H1 (cell line): ENCODE results near the gene HDAC2. TPM values are rescaled to one million over a fixed set of nuclear protein-coding genes. Genes with fewer than 3 reads are reported as not detected.
A peak's percentile ranks its signal among the peaks of the same experiment; 100 is the strongest.

Source experiments
- CTCF ChIA-PET: fragments of 300-600 bp; sonication (Branson Sonifier 250); formaldehyde crosslinking; loops from one replicate; lab custom pipeline; 2021; ENCODE audit not compliant: partially characterized antibody; lab: Charles Lee
- POLR2A ChIA-PET: fragments of 300-600 bp; sonication (Branson Sonifier 250); formaldehyde crosslinking; loops from one replicate; lab custom pipeline; 2021; ENCODE audit warnings: inconsistent platforms; ENCODE audit not compliant: partially characterized antibody; lab: Charles Lee
- DNase-seq, 2 experiments: peaks; one replicate each; pipeline versions ENCODE4 v3.0.0 to v3.0.0-alpha.2; 2010 to 2022; ENCODE audit warnings: low spot score in 2 of 2, low read depth in 1 of 2, mixed read lengths in 1 of 2
- FAIRE-seq: peaks from 2 replicates; lab custom pipeline; 2011; peaks lifted over from hg19 to GRCh38; lab: Jason Lieb, UNC
- H2AFZ ChIP-seq: 2 replicates; pipeline ENCODE4 v1.8.1; 2012; ENCODE audit warnings: low read length, inconsistent platforms
- H2AK5ac ChIP-seq: 2 replicates; pipeline ENCODE4 v1.6.1; 2013; ENCODE audit warnings: low read depth, low read length
- H2BK120ac ChIP-seq: replicated peaks from 2 replicates; pipeline ENCODE3; 2013; ENCODE audit warnings: low read depth, low read length, inconsistent platforms
- H2BK12ac ChIP-seq: 2 replicates; pipeline ENCODE4 v1.6.1; 2013; ENCODE audit warnings: low read depth, low read length
- H2BK15ac ChIP-seq: 2 replicates; pipeline ENCODE4 v1.6.1; 2013; ENCODE audit warnings: low read length
- H2BK20ac ChIP-seq: 2 replicates; pipeline ENCODE4 v1.6.1; 2013; ENCODE audit warnings: low read length
- H2BK5ac ChIP-seq: 2 replicates; pipeline ENCODE4 v1.6.1; 2013; ENCODE audit warnings: low read depth, low read length
- H3K14ac ChIP-seq: 2 replicates; pipeline ENCODE4 v1.6.1; 2013; ENCODE audit warnings: inconsistent platforms; ENCODE audit not compliant: insufficient read length
- H3K18ac ChIP-seq: 2 replicates; pipeline ENCODE4 v1.6.1; 2013; ENCODE audit warnings: low read length; ENCODE audit errors: extremely low read depth
- H3K23ac ChIP-seq: 2 replicates; pipeline ENCODE4 v1.6.1; 2013; ENCODE audit warnings: inconsistent platforms; ENCODE audit not compliant: insufficient read length
- H3K23me2 ChIP-seq: 2 replicates; pipeline ENCODE4 v1.6.1; 2013; ENCODE audit warnings: low read depth, low read length
- H3K27ac ChIP-seq: 2 replicates; pipeline ENCODE4 v1.6.1; 2011; ENCODE audit warnings: low read depth, low read length, inconsistent platforms
- H3K27me3 ChIP-seq, 4 experiments: replicated peaks in 1 of 4; 1 replicate in 1 of 4; 2 replicates in 3 of 4; pipeline versions ENCODE4 v1.6.1 to v1.8.1; 2011 to 2013; ENCODE audit warnings: low read length in 3 of 4, mild to moderate bottlenecking in 3 of 4, inconsistent platforms in 2 of 4, mixed read lengths in 2 of 4, moderate library complexity in 1 of 4; ENCODE audit not compliant: control insufficient read depth in 3 of 4, insufficient read depth in 3 of 4; ENCODE audit errors: extremely low read depth in 1 of 4
- H3K36me3 ChIP-seq, 4 experiments: 2 replicates each; pipeline versions ENCODE4 v1.6.1 to v1.8.1; 2011 to 2013; ENCODE audit warnings: mild to moderate bottlenecking in 4 of 4, low read length in 3 of 4, moderate library complexity in 2 of 4, control low read depth in 1 of 4, inconsistent platforms in 1 of 4; ENCODE audit not compliant: insufficient read depth in 4 of 4, control insufficient read depth in 2 of 4
- H3K4ac ChIP-seq: replicated peaks from 2 replicates; pipeline ENCODE3; 2013; ENCODE audit warnings: low read length, low read depth, mixed read lengths, inconsistent platforms; ENCODE audit not compliant: insufficient read length
- H3K4me1 ChIP-seq, 4 experiments: replicated peaks in 1 of 4; 1 replicate in 1 of 4; 2 replicates in 3 of 4; pipeline versions ENCODE4 v1.6.1 to v1.8.1; 2011 to 2013; ENCODE audit warnings: low read length in 3 of 4, inconsistent platforms in 2 of 4, mixed read lengths in 1 of 4; ENCODE audit not compliant: insufficient read depth in 4 of 4, control insufficient read depth in 3 of 4
- H3K4me2 ChIP-seq, 2 experiments: 2 replicates each; pipeline versions ENCODE4 v1.6.1 to v1.8.1; 2011 to 2013; ENCODE audit warnings: low read depth in 2 of 2, low read length in 2 of 2, control low read depth in 1 of 2, inconsistent platforms in 1 of 2, mild to moderate bottlenecking in 1 of 2; ENCODE audit not compliant: insufficient read depth in 1 of 2
- H3K4me3 ChIP-seq, 4 experiments: fragments of 200-600, 300-600 bp in 1 of 4; sonication (generic), shearing (Covaris generic), sonication (Bioruptor Twin) in 1 of 4; 2 replicates each; pipeline versions ENCODE4 v1.5.1 to v1.8.1; 2011 to 2016; ENCODE audit warnings: low read length in 4 of 4, low read depth in 3 of 4, control low read depth in 2 of 4, inconsistent platforms in 2 of 4, mild to moderate bottlenecking in 2 of 4, mixed read lengths in 1 of 4, moderate library complexity in 1 of 4; ENCODE audit not compliant: insufficient read depth in 2 of 4; ENCODE audit errors: extremely low read depth in 1 of 4
- H3K56ac ChIP-seq: replicated peaks from 2 replicates; pipeline ENCODE3; 2013; ENCODE audit warnings: low read depth, mild to moderate bottlenecking, mixed read lengths, low read length, inconsistent platforms; ENCODE audit not compliant: insufficient read length
- H3K79me1 ChIP-seq: 2 replicates; pipeline ENCODE4 v1.6.1; 2013; ENCODE audit warnings: low read depth, low read length, control low read depth
- H3K79me2 ChIP-seq, 2 experiments: 2 replicates each; pipeline versions ENCODE4 v1.6.1 to v1.8.1; 2012 to 2013; ENCODE audit warnings: low read length in 2 of 2, mild to moderate bottlenecking in 2 of 2, inconsistent platforms in 1 of 2; ENCODE audit not compliant: insufficient read depth in 2 of 2, control insufficient read depth in 1 of 2
- H3K9ac ChIP-seq, 4 experiments: replicated peaks in 1 of 4; 1 replicate in 1 of 4; 2 replicates in 3 of 4; pipeline versions ENCODE4 v1.6.1 to v1.8.1; 2011 to 2013; ENCODE audit warnings: low read depth in 3 of 4, low read length in 3 of 4, control low read depth in 2 of 4, mild to moderate bottlenecking in 2 of 4, moderate library complexity in 2 of 4, inconsistent platforms in 1 of 4; ENCODE audit errors: extremely low read depth in 1 of 4
- H3K9me3 ChIP-seq, 2 experiments: 2 replicates each; pipeline versions ENCODE4 v1.6.1 to v1.8.1; 2012 to 2013; ENCODE audit warnings: mild to moderate bottlenecking in 2 of 2, moderate library complexity in 2 of 2, control low read depth in 1 of 2, inconsistent platforms in 1 of 2, low read depth in 1 of 2, low read length in 1 of 2, mixed read lengths in 1 of 2; ENCODE audit not compliant: insufficient read depth in 2 of 2
- H4K20me1 ChIP-seq, 2 experiments: replicated peaks in 1 of 2; 2 replicates each; pipeline versions ENCODE3 to v1.8.1; 2011 to 2013; ENCODE audit warnings: inconsistent platforms in 2 of 2, low read length in 2 of 2, mild to moderate bottlenecking in 1 of 2; ENCODE audit not compliant: insufficient read depth in 2 of 2, control insufficient read depth in 1 of 2
- H4K5ac ChIP-seq: 2 replicates; pipeline ENCODE4 v1.6.1; 2013; ENCODE audit warnings: low read length, low read depth, mixed read lengths, inconsistent platforms; ENCODE audit not compliant: insufficient read length
- H4K8ac ChIP-seq: 2 replicates; pipeline ENCODE4 v1.8.0; 2013; ENCODE audit warnings: mild to moderate bottlenecking, moderate library complexity, low read length, inconsistent platforms; ENCODE audit not compliant: insufficient read depth; ENCODE audit errors: extremely low read depth
- H4K91ac ChIP-seq: replicated peaks from 2 replicates; pipeline ENCODE3; 2013; ENCODE audit warnings: low read length, mixed read lengths, inconsistent platforms; ENCODE audit not compliant: insufficient read length
- CTBP2 ChIP-seq: IDR thresholded peaks from 2 replicates; pipeline ENCODE4 v1.7.0; 2011; ENCODE audit warnings: borderline replicate concordance, mild to moderate bottlenecking, moderate library complexity, mixed read lengths, low read length; ENCODE audit not compliant: insufficient read depth, insufficient read length
- JUN ChIP-seq: IDR thresholded peaks from 2 replicates; pipeline ENCODE4 v1.6.1; 2011; ENCODE audit warnings: low read depth, mild to moderate bottlenecking, improper control_type of control experiment, low read length
- RAD21 ChIP-seq, 2 experiments: IDR thresholded peaks in 1 of 2; conservative IDR thresholded peaks in 1 of 2; 2 replicates each; pipeline ENCODE4 v1.6.1; 2011; ENCODE audit warnings: low read depth in 2 of 2, low read length in 2 of 2, improper control_type of control experiment in 1 of 2, inconsistent platforms in 1 of 2, mild to moderate bottlenecking in 1 of 2, moderate library complexity in 1 of 2
- USF2 ChIP-seq: IDR thresholded peaks from 2 replicates; pipeline ENCODE4 v1.6.1; 2011; ENCODE audit warnings: low read length, improper control_type of control experiment
- WGBS, 2 experiments: shearing (Covaris generic) in 1 of 2; methylation state at CpG; one replicate each; pipeline versions ENCODE4 v1.1.6 to v1.1.7; 2013 to 2015; ENCODE audit warnings: low lambda C conversion rate in 2 of 2, mixed read lengths in 2 of 2, inconsistent platforms in 1 of 2, low coverage in 1 of 2, missing lambda C conversion rate in 1 of 2; ENCODE audit not compliant: insufficient replicate concordance in 2 of 2, insufficient coverage in 1 of 2, insufficient read length in 1 of 2; ENCODE audit errors: extremely low coverage in 1 of 2, missing lambda C conversion rate in 1 of 2; 5-methylcytosine and 5-hydroxymethylcytosine counted together
- polyA plus RNA-seq, 7 experiments: library from polyadenylated mRNA; depleted of rRNA in 3 of 7; stranded (reverse) in 5 of 7; unstranded in 2 of 7; fragments of >200 nt in 5 of 7; fragments of 200-250 nt in 2 of 7; gene quantifications; 1 replicate in 5 of 7; 2 replicates in 1 of 7; 4 replicates in 1 of 7; pipeline versions ENCODE4 v1.2.1 to v1.2.3, GENCODE V29; 2011 to 2013; ENCODE audit warnings: missing spikeins in 2 of 7, mixed read lengths in 2 of 7
- total RNA-seq: library from RNA; stranded (reverse); fragmentation: NEBNext Ultra II Directional; extraction: Animal tissue kit (Norgen Biotek cat#: 25700); gene quantifications from 2 replicates; pipeline ENCODE4 v1.2.1, GENCODE V29; 2021

The HDAC2 gene
- total and polyA plus RNA-seq, 2 of the 8 experiments (the other 6 are each of a cell fraction or from before 2014, with no cell fraction given): 323 to 374 TPM

GRCh38 chr6:113907102-113907815, 63.7 kb downstream of the HDAC2 start:
- no peaks in the 10 kb centered on the region for H4K20me1 ChIP-seq
- no peak overlapping the region for H2AK5ac ChIP-seq
- H3K27me3 ChIP-seq: no peaks in the 10 kb centered on the region
- H3K27ac ChIP-seq: no peak overlapping the region
- no peak overlapping the region for H3K23ac ChIP-seq
- ChIA-PET CTCF (interaction anchor here (0.6 to 3.1 kb wide), 16 partner anchors 9 to 1596 kb away, joined by 3 to 17 read pairs (median 4); no protein-coding TSS in a partner anchor), POLR2A (no interaction called here)
- TF ChIP-seq JUN (no peak), USF2 (no peak), CTBP2 (no peak), RAD21 (IDR thresholded peaks at IDR 0.05 in 1 of 2, conservative IDR thresholded peaks at IDR 0.05 in 1 of 2; ENCODE audit: low read depth in 2 of 2, low read length in 2 of 2) (peak in 1 of 2 experiments; percentile 17; a peak in 1 of 4 replicates)
- H3K4me3 ChIP-seq: no peak overlapping the region
- no peak overlapping the region for H2BK20ac ChIP-seq
- H3K79me2 ChIP-seq: no peaks in the 10 kb centered on the region
- H2BK15ac ChIP-seq: no peak overlapping the region
- H2BK5ac ChIP-seq: no peak overlapping the region
- DNase-seq: no peak
- no peak overlapping the region for H3K4me2 ChIP-seq
- no peaks in the 10 kb centered on the region for H3K4me1 ChIP-seq
- no peak overlapping the region for H3K18ac ChIP-seq
- no peak overlapping the region for H3K56ac ChIP-seq
- H3K9ac ChIP-seq: no peak overlapping the region
- H3K14ac ChIP-seq: no peak overlapping the region
- H3K23me2 ChIP-seq: no peaks in the 10 kb centered on the region
- WGBS, 2 experiments: 91% methylated on average over 6 of the region's 6 CpGs; no CpG with 5 or more reads in 1 of the 2 experiments
- H3K4ac ChIP-seq: no peak overlapping the region
- H2BK120ac ChIP-seq: no peak overlapping the region
- no peak overlapping the region for H4K91ac ChIP-seq
- FAIRE-seq: no peak
- H2BK12ac ChIP-seq: no peak overlapping the region
- no peaks in the 10 kb centered on the region for H3K36me3 ChIP-seq
- H4K5ac ChIP-seq: no peak overlapping the region
- no peaks in the 10 kb centered on the region for H3K79me1 ChIP-seq
- no peak overlapping the region for H2AFZ ChIP-seq
- H4K8ac ChIP-seq: no peak overlapping the region
- H3K9me3 ChIP-seq: no peaks in the 10 kb centered on the region
